Activated T-helper 2 cell treated with anti-CD3 and anti-CD28 coated beads, Interferon-gamma antibody, Interleukin-2, Interleukin-4, amounts not matched to agents 10 μg/mL and 5 μg/mL and 100 μg/mL, durations not matched to agents 14 hours and 24 hours and 36 hours (primary cell): ENCODE results near the gene MBLAC1. TPM values are rescaled to one million over a fixed set of nuclear protein-coding genes. Genes with fewer than 3 reads are reported as not detected.
A peak's percentile ranks its signal among the peaks of the same experiment; 100 is the strongest.

Experiments
- DNase-seq: peaks from one replicate; pipeline ENCODE4 v3.0.0; 2021; ENCODE audit warnings: low spot score
- H3K27ac Mint-ChIP-seq: one replicate; pipeline ENCODE4 v1.8.0; 2021; ENCODE audit warnings: mixed read lengths
- H3K27me3 Mint-ChIP-seq: one replicate; pipeline ENCODE4 v1.8.0; 2021; ENCODE audit warnings: low read depth, mixed read lengths
- H3K36me3 Mint-ChIP-seq: one replicate; pipeline ENCODE4 v1.8.0; 2021; ENCODE audit warnings: low read depth, mixed read lengths
- H3K4me1 Mint-ChIP-seq: one replicate; pipeline ENCODE4 v1.8.0; 2021; ENCODE audit warnings: low read depth, mixed read lengths
- H3K4me3 Mint-ChIP-seq: one replicate; pipeline ENCODE4 v1.8.0; 2021; ENCODE audit warnings: low read depth, mild to moderate bottlenecking, moderate library complexity, mixed read lengths
- H3K9me3 Mint-ChIP-seq: one replicate; pipeline ENCODE4 v1.8.0; 2021; ENCODE audit warnings: mixed read lengths
- intact Hi-C: fragments of 100-400 bp; cut with micrococcal nuclease; formaldehyde crosslinking; loops from one replicate; pipeline ENCODE4 v1.15.1; 2023
- total RNA-seq: library from RNA; stranded (reverse); gene quantifications from 2 replicates; pipeline ENCODE4 v1.2.3, GENCODE V29; 2022

Gene MBLAC1, protein sequence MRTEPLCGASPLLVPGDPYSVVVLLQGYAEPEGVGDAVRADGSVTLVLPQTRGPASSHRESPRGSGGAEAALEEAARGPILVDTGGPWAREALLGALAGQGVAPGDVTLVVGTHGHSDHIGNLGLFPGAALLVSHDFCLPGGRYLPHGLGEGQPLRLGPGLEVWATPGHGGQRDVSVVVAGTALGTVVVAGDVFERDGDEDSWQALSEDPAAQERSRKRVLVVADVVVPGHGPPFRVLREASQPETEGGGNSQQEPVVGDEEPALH
- 2.8 and 2.9 TPM in 2 replicates for total RNA-seq

DNA sequence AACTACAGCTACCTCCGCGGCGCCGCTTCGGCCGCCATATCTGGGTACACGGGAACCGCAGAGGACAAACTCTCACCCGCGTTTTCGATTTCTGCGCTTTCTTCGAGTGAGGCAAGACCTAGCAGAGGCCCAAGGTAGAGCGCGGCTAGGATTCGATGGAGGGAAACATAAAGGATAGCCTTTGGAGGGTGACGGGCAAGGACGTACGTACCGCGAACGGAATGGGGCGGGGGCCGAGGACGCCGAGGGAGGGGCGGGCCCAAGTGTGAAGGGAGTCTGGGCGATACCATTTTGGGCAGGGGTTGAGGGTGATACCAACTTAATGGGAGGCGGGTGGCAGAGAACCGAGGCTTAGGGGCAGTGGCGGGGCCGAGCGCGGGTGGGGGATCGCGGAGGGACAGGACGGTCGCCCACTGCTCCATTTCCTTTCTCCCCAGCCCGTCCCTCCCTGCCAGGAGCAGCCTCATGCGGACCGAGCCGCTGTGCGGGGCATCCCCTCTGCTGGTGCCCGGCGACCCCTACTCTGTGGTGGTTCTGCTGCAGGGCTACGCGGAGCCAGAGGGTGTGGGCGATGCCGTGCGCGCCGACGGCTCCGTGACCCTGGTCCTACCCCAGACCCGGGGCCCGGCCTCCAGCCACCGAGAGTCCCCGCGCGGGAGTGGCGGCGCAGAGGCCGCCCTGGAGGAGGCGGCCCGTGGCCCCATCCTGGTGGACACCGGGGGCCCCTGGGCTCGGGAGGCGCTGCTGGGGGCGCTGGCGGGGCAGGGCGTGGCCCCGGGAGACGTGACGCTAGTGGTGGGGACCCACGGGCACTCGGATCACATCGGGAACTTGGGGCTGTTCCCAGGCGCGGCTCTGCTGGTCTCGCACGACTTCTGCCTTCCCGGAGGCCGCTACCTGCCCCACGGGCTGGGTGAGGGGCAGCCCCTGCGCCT, at the start of gene MBLAC1:
TSS of gene MBLAC1 (plus strand) at position 37 of the 935 bp plus-strand sequence. CDS start at position 466, 429 bp downstream.
- Mint-ChIP-seq H3K9me3 (no peaks in the 10 kb centered on the region), H3K27me3 (no peaks in the 10 kb centered on the region), H3K36me3 (peaks cover 29% of the 10 kb centered on the region), H3K27ac (peak within 1 kb of the TSS; percentile 100), H3K4me3 (peak within 1 kb of the TSS; percentile 99), H3K4me1 (peaks cover 24% of the 10 kb centered on the region)
- DNase-seq: peak; percentile 88
- intact Hi-C loops: loop anchor here (1.0 to 10.0 kb wide), 4 partner anchors 8 to 212 kb away; partner anchors contain the start of genes AP4M1, CNPY4, COPS6 and MCM7

DNA sequence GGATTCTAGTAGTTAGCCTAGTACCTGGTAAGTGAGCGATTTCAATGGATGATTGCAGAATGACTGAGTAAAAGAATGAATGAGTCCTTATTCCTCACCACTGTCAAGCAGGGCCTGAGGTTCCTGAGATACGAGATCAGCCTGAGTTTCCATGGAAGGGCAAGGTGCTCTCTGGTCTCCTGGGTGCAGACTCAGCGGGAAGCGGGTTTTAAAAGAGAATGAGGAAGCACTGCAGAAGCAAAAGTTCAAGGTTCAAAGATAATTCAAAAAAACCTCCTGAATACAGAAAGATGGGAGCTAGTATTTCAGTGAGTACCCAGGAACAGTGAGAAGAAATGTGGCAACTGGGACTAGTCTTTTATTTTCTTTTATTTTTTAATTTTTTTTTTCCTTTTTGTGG, 49.6 kb upstream of the MBLAC1 start:
- Mint-ChIP-seq H3K27me3 (no peaks in the 10 kb centered on the region), H3K36me3 (peaks cover 82% of the 10 kb centered on the region), H3K27ac (no peak overlapping the region), H3K4me1 (peaks cover 15% of the 10 kb centered on the region), H3K4me3 (no peak overlapping the region), H3K9me3 (peaks cover 13% of the 10 kb centered on the region)
- no peak for DNase-seq
- intact Hi-C loops: no loop called here

DNA sequence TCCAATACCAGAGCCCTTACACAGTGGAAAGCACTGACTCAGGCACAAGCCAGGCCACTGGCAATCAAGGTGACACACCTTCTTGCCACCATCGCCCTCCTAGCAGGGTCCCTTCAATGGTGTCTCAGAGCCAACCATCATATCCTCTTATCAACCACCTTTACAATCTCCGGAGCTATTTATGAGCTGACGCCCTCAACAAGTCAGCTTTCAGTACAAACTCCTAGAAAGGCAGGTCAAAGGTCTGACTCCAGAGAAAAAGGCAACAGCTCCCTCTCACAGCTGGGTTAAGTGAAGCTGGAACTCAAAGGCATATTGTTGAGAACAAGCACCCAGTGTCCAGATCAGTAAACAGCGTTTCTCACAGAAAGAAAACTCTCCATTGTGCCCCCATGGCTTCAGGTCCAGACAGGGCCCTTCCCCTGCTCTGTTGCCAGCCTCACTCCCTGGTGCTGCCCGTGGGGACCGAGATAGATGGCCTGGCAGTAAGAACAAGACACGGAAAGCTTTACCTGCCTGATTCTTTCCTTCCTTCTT, 47.7 kb upstream of the MBLAC1 start:
- intact Hi-C loops: no loop called here
- Mint-ChIP-seq H3K36me3 (peaks cover 63% of the 10 kb centered on the region), H3K27ac (peak overlapping the region; percentile 2), H3K4me3 (no peak overlapping the region), H3K4me1 (peaks cover 23% of the 10 kb centered on the region), H3K9me3 (no peaks in the 10 kb centered on the region), H3K27me3 (no peaks in the 10 kb centered on the region)
- no peak for DNase-seq

DNA sequence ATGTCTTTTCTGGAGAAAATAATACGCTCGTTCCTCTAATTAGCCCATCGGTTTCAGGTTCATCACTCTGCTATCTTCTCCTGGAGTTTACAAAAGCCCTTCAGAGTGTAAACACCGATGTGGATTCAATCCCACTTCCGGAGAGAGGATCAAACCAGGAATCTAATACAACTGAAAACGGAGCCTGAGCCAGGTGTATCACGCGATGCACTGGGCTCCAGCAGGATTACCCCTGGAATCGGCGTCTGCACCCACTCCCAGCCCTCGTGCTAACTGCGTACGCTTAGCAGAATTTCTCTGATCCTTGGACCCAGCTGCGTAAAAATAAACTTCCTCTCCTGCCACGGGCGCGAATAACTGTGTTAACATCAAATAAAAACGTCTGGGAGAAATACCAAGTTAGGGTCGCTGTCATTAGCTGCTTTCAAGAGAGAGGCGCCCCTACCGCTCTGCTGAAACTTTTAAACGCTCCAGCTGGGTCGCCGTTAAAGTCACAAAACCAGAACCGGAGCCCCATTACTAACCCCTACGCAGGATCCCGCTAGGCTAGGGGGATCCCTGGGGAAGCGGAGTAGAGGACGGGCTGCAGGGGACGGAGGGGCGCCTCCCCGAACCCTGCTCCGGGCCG, 45.7 kb upstream of the MBLAC1 start:
- intact Hi-C loops: loop anchor here (2.0 to 10.0 kb wide), 4 partner anchors 32 to 456 kb away; partner anchors contain the start of genes TRIM4 and ZSCAN21
- H3K4me3 Mint-ChIP-seq: peak overlapping the region; percentile 89
- peak overlapping the region; percentile 82 for H3K27ac Mint-ChIP-seq
- DNase-seq: no peak
- H3K4me1 Mint-ChIP-seq: peaks cover 23% of the 10 kb centered on the region
- peaks cover 43% of the 10 kb centered on the region for H3K36me3 Mint-ChIP-seq
- no peaks in the 10 kb centered on the region for H3K9me3 Mint-ChIP-seq
- peaks cover 2% of the 10 kb centered on the region for H3K27me3 Mint-ChIP-seq

DNA sequence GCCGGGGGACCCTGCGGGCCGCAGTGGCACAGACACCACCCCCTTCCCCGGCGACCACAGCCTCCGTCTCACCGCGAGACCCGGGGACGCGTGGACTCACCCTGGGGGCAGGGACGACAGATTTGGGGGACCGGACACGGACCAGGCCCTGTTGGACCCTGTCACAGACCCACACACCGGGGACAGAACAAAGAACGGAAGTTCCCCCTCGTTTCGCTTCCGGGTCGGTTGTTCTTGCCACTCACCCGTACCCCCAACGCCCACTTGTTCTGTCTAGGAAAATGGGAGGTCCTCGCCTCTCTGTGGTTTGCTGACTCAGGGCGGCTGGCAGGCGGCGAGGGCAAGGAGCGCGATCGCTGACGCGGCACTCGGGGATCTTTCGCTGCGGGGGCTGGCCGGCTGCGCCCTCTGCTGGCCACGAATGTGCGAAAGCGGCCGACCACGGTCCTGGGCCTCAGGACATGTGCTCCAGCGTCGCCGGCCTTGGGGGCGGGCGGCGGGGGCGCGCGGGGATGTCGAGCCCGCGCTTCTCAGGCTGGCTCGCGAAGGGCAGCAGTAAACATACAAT, 45.1 kb upstream of the MBLAC1 start, which contains the start of gene ZNF3:
TSS of gene ZNF3 (minus strand) at position 189 of the 568 bp plus-strand sequence. CDS start 4,366 bp downstream, outside the sequence.
- intact Hi-C loops: loop anchor here (1.0 to 10.0 kb wide), 6 partner anchors 19 to 457 kb away; partner anchors contain the start of genes AP4M1, MCM7, TRIM4 and ZSCAN21
- H3K4me1 Mint-ChIP-seq: peaks cover 23% of the 10 kb centered on the region
- peak within 1 kb of the TSS; percentile 88 for H3K27ac Mint-ChIP-seq
- peaks cover 37% of the 10 kb centered on the region for H3K36me3 Mint-ChIP-seq
- peaks cover 2% of the 10 kb centered on the region for H3K27me3 Mint-ChIP-seq
- no peaks in the 10 kb centered on the region for H3K9me3 Mint-ChIP-seq
- peak within 1 kb of the TSS; percentile 89 for H3K4me3 Mint-ChIP-seq
- peak; percentile 98 for DNase-seq

DNA sequence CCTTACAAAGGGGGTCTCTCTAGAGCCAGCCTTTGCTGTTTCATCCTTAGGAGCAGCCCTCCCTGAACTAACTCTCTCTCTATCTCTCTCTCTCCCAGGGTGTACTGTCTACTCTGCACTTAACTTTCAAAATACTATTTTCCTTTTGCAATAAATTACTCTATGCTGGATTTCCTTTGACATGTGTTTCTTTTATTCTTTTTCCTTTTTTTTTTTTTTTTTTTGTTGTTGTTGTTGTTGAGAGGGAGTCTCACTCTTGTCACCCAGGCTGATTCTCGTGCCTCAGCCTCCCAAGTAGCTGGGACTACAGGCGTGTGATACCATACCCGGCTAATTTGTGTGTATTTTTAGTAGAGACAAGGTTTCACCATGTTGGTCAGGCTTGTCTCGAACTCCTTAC, 43.8 kb upstream of the MBLAC1 start:
- DNase-seq: no peak
- peak overlapping the region; percentile 88 for H3K27ac Mint-ChIP-seq
- peak overlapping the region; percentile 89 for H3K4me3 Mint-ChIP-seq
- peaks cover 23% of the 10 kb centered on the region for H3K4me1 Mint-ChIP-seq
- H3K9me3 Mint-ChIP-seq: no peaks in the 10 kb centered on the region
- peaks cover 26% of the 10 kb centered on the region for H3K36me3 Mint-ChIP-seq
- peaks cover 2% of the 10 kb centered on the region for H3K27me3 Mint-ChIP-seq
- intact Hi-C loops: loop anchor here (1.0 to 10.0 kb wide), 4 partner anchors 18 to 458 kb away; partner anchors contain the start of genes AP4M1 and MCM7

DNA sequence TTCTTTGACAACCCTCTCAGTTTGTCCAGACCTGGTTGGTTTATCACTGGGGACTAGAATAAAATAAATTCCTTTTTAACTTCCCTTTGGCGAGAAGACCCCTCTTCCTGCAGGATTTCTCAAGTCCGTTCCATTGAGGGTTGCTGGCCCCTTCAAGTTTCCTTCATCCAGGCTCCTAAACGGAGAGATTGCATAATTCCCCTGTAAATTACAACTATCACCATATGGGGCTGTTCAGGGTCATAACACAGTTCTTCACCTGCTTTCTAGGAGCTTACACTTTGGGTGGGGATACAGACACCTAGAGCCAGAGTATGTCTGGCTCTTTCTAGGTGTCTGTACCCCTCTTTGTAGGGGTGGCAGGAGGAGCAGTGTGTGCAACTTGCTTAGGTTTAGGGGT, 41.3 kb upstream of the MBLAC1 start:
- Mint-ChIP-seq H3K27me3 (peaks cover 2% of the 10 kb centered on the region), H3K36me3 (peaks cover 18% of the 10 kb centered on the region), H3K4me3 (no peak overlapping the region), H3K27ac (no peak overlapping the region), H3K9me3 (no peaks in the 10 kb centered on the region), H3K4me1 (peaks cover 27% of the 10 kb centered on the region)
- intact Hi-C loops: loop anchor here (10.0 kb wide), 1 partner anchor 461 kb away; no protein-coding TSS in a partner anchor
- no peak for DNase-seq

DNA sequence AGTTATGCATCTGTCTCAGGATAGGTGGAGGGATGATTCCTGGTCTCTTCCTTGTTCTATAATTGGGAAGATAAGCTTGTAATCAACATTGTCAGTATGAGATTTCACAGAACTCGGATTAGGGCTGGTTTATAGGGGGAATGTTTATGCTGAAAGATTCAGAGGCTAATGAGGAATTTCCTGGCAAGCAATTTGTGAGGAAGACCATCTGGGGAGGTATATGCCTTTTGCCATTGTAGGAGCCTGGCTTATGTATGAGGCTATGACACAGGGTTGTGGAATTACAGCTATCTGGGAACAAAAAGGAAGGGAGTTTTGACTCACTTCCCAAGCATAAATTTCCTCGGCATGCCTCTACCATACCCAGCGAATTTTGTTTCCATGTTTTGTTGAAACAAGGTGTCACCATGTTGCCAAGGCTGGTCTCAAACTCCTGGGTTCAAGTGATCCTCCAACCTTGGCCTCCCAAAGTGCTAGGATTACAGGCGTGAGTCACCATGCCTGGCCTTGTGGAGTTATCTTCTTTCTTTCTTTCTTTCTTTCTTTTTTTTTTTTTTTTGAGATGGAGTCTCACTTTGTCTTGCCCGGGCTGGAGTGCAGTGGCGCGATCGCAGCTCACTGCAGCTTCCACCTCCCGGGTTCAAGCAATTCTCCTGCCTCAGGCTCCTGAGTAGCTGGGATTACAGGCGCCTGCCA, 39.6 kb upstream of the MBLAC1 start:
- Mint-ChIP-seq H3K27ac (no peak overlapping the region), H3K4me1 (peaks cover 25% of the 10 kb centered on the region), H3K36me3 (peaks cover 26% of the 10 kb centered on the region), H3K9me3 (no peaks in the 10 kb centered on the region), H3K4me3 (peak overlapping the region; percentile 32), H3K27me3 (peaks cover 2% of the 10 kb centered on the region)
- no peak for DNase-seq
- intact Hi-C loops: loop anchor here (10.0 kb wide), 1 partner anchor 462 kb away; no protein-coding TSS in a partner anchor

DNA sequence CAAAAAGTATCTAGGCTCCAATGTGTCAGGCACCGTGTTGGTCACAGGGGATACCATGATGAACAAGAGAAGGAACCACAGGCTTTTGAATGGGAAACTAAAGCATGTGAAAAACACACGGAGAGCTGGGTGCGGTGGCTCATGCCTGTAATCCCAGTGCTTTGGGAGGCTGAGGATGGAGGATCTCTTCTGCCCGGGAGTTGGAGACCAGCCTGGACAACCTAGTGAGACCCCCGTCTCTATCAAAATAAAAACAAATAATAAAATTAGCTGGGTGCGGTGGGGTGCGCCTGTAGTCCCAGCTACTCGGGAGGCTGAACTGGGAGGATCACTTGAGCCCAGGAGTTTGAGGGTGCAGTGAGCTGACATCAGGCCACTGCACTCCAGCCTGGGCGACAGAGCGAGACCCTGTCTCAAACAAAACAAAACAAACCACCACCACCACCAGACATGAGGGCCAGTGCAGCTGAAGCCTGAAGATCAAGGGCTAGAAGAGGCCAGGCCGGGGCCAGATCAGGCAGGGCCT, 38.6 kb upstream of the MBLAC1 start:
- Mint-ChIP-seq H3K9me3 (no peaks in the 10 kb centered on the region), H3K4me3 (peak overlapping the region; percentile 87), H3K36me3 (peaks cover 36% of the 10 kb centered on the region), H3K27ac (peak overlapping the region; percentile 89), H3K4me1 (peaks cover 18% of the 10 kb centered on the region), H3K27me3 (peaks cover 2% of the 10 kb centered on the region)
- intact Hi-C loops: loop anchor here (2.0 to 10.0 kb wide), 3 partner anchors 39 to 463 kb away; partner anchors contain the start of genes LAMTOR4 and MBLAC1
- no peak for DNase-seq

DNA sequence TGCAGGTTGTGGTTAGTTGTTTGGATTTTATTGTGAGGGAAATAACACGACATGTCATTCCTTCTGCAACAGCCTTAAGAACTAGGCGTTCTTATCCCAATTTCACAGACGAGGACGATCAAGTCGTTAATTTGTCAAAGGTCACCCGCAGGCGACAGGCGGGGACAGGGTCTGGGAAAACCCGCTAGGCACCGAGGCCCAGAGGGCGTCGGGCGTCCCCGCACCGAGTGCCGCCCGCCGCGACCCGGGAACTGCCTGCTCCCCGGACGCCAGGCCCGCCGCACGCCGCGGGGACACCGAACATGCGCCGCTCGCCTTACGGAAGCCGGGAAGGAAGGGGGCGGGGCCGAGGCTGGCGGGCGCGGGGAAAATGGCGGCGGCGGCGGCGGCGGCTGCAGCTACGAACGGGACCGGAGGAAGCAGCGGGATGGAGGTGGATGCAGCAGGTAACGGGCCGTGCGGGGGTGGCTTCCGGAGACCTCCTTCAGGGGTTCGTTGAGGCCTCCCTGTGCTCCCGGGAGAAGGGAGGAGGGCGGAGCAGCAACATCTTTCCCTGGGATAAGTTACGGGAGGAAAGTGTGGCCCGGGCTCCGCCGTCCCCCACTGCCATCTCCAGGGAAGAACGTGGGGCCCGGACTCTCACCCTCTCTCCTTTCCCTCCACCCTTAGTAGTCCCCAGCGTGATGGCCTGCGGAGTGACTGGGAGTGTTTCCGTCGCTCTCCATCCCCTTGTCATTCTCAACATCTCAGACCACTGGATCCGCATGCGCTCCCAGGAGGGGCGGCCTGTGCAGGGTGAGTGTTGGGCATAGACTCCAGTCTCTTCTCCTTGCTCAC, 37.9 kb upstream of the MBLAC1 start, which contains the start of gene COPS6:
TSS of gene COPS6 (plus strand) at position 349 of the 837 bp plus-strand sequence. CDS start at position 371, 22 bp downstream.
- Mint-ChIP-seq H3K4me3 (peak within 1 kb of the TSS; percentile 87), H3K4me1 (peaks cover 18% of the 10 kb centered on the region), H3K36me3 (peaks cover 43% of the 10 kb centered on the region), H3K9me3 (no peaks in the 10 kb centered on the region), H3K27ac (peak within 1 kb of the TSS; percentile 89), H3K27me3 (peaks cover 2% of the 10 kb centered on the region)
- intact Hi-C loops: loop anchor here (1.0 to 10.0 kb wide), 4 partner anchors 11 to 464 kb away; partner anchors contain the start of genes LAMTOR4 and MBLAC1
- peak; percentile 84 for DNase-seq
